RCC 7860 (cell line): ENCODE measurements around the gene LTO1.
A peak's percentile ranks its signal among the peaks of the same experiment; 100 is the strongest.

Source experiments
- DNase-seq: peaks from one replicate; pipeline ENCODE4 v3.0.0-alpha.2; 2015; ENCODE audit warnings: low spot score
- FAIRE-seq: peaks from 2 replicates; lab custom pipeline; 2012; peaks lifted over from hg19 to GRCh38; lab: Jason Lieb, UNC

Gene LTO1

DNA sequence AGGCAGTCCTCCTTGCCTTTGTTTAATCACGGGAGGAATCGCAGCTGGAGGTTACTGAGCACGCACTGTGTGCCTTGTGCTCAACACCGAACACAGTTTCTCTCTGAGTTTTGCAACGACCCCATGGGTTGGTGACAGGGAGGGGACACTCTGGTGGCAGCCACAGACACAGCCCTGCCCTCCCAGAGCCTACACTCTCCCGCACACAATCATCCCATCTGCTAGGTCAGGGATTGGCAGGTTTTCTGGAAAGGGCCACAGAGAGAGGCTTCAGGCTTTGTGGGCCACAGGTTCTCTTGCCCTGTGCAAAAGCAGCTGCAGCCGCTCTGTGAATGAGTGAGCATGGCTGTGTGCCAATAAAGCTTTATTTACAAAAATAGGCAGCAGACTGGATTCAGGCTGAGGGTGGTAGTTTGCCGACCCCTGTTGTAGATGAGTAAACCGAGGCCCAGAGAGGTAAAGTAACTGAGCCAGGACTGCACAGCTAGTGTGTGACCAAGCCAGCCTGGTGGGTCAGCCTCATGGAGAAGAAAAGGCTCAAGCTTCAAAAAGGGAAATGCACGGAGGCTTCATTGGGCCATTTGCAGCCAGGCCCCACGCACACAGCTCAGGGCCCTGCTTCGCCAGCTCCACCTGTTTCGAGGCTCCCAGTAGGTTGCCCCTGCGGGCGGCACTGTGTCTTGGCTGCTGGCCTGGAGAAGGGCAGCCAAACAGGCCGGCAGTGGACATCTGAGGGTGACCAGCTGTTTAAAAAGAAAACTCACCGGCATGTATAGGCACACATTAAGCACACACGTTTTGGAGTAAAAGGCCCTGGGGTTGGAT, 16.3 kb downstream of the LTO1 start:
- DNase-seq (no peak), FAIRE-seq (no peak)

DNA sequence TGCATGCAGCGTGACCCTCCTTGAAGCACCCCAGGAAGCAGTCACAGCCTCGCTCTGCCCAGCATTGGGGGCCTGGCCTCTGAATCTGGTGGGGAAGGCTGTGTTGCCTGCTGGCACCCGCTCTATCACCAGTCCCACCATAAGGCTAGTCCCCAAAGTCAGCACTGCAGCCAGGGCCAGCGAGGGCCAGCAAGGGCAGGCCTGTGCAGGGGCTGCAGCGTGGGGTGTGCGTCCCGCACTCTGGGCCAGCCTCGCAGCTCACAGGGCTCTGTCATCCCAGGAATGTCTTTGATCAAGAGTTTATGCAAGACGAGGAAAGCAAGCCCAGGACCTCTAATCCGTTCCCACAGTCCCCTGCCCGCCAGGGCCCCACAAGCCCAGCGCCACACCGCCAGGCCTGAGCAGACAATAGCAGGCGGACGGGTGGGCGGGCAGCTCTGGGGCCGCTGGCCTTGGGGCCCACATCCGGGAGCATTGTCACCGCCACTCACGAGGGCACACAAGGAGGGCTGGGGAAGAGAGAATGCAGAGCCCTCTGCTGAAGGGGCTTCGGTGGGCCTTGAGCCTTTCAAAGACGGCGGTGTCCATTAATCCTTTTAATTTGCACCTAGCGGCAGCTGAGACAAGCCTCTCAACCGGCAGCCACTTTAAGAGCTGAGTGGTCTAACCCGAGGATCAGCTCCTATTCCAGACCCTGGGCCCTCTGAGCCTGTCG, 17.1 kb downstream of the LTO1 start:
- FAIRE-seq (no peak), DNase-seq (no peak)

GRCh38 chr11:69657456-69657910, 17.7 kb downstream of the LTO1 start:
- DNase-seq (no peak), FAIRE-seq (no peak)

GRCh38 chr11:69656536-69657455, 18.4 kb downstream of the LTO1 start:
- FAIRE-seq (no peak), DNase-seq (no peak)

DNA sequence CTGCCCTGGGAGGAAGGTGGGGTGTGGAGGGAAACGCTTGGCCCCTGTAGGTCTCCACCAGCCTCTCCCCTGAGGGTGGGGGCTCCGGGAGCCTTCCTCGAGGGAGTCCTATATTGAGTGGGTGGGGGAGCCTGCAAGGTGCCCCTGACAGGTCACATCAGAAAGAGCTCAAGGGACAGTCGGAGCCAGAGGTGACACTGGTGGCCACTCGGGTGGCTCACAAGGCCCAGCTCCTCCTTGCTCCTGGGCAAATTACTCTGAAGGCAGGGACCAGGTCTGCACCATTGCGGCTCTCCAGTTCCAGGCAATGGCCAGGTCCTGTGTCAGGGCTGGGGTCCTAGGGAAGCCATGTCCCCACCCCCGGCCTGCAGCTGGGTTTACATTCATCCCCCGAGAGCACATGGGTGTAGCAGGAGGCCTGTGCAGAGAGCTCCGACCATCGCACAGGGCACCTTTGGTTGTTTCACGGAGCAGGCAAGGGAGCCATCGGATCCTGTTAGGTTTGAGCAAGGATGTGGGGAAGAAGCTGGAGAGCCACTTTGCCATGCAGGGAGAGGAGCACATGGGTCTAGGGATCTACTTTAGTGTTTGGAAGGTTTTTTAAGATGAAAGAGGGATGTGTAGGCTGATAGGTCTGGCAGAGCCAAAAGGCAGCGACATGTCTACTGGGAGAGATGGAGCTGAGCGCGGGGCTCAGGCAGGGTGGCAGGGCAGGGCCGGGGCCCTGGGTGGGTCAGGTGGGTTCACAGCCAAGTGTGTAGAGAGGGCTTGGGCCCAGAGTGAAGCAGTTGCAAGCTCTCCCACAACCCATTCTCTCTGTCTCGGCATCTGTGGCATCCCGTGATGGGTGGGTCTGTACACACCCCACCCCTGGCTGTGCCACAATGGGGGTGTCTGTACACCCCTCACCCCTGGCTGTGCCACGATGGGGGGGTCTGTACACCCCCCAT, 19.4 kb downstream of the LTO1 start:
- no peak for FAIRE-seq

GRCh38 chr11:69654660-69655478, 20.3 kb downstream of the LTO1 start:
- DNase-seq (peak; percentile 82), FAIRE-seq (peak; percentile 74)

More for the DNA sequence above, 19.4 kb downstream of the LTO1 start:
- DNase-seq = no peak

GRCh38 chr11:69654001-69654659, 21.0 kb downstream of the LTO1 start:
- DNase-seq = peak; percentile 77
- FAIRE-seq = no peak

DNA sequence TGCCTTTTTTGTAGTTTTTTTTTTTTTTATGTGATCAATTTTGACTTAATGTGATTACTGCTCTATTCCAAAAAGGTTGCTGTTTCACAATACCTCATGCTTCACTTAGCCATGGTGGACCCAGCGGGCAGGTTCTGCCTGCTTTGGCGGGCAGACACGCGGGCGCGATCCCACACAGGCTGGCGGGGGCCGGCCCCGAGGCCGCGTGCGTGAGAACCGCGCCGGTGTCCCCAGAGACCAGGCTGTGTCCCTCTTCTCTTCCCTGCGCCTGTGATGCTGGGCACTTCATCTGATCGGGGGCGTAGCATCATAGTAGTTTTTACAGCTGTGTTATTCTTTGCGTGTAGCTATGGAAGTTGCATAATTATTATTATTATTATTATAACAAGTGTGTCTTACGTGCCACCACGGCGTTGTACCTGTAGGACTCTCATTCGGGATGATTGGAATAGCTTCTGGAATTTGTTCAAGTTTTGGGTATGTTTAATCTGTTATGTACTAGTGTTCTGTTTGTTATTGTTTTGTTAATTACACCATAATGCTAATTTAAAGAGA, 21.7 kb downstream of the LTO1 start:
- FAIRE-seq (no peak), DNase-seq (no peak)

DNA sequence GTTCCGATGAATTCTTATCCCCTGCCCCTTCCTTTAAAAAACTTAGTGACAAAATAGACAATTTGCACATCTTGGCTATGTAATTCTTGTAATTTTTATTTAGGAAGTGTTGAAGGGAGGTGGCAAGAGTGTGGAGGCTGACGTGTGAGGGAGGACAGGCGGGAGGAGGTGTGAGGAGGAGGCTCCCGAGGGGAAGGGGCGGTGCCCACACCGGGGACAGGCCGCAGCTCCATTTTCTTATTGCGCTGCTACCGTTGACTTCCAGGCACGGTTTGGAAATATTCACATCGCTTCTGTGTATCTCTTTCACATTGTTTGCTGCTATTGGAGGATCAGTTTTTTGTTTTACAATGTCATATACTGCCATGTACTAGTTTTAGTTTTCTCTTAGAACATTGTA, 22.2 kb downstream of the LTO1 start:
- FAIRE-seq (no peak), DNase-seq (no peak)

GRCh38 chr11:69651834-69652620, 23.1 kb downstream of the LTO1 start:
- FAIRE-seq (no peak), DNase-seq (no peak)

- DNase-seq (no peak), FAIRE-seq (no peak)
These were observed 24.3 kb downstream of the LTO1 start for GRCh38 chr11:69650832-69651344.

DNA sequence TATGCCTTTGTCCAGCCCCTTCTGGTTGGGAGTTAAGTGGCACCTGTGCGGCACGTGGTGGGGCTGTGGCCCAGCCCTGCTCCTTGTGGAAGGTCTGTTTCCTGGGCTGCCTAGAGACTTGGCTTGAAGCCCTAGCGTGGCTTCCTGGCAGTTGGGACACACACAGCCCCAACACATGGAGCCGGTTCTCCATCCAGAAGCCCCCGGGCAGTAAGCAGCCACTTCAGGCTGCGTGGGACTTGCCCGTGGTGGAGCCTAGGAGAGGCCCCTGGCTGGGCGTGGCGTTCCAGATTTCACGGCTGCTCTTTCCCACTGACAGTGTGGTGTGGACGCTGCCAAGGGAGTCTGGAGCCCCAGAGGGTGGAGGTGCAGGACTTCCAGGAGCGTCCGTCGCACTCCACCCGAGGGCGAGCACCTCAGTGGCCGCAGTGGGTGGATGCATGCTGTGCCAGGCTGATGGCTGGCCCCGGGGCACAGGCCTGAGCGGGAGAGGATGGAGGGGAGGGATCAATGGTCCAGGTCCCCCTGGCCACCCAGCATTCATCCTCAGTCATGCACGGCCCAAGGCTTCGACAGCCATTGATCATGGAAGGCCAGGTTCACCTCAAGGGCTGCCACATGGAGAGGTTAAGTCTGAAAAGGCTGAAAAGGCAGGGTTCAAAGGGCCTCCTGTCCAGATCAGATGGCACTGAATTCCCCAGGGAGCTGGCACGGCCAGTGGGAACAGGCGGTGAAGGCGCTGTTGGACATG, 24.9 kb downstream of the LTO1 start:
- DNase-seq = no peak
- FAIRE-seq = no peak

DNA sequence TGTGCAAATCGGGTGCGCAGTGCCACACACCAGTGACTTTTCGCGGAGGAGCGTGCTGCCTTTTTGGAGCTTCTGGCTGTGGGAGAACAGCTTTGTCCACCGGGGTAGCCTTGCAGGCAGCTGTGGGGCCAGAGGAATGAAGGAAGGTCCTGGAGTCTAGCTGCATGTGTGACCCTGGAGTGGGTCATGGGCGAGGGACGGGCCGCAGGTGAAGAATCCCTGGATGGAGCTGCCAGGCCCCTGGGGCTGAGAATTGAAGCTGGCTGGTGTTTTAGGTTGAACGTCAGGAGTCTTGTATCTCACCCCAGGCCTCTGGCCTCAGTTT, 25.6 kb downstream of the LTO1 start:
- FAIRE-seq (no peak), DNase-seq (no peak)

DNA sequence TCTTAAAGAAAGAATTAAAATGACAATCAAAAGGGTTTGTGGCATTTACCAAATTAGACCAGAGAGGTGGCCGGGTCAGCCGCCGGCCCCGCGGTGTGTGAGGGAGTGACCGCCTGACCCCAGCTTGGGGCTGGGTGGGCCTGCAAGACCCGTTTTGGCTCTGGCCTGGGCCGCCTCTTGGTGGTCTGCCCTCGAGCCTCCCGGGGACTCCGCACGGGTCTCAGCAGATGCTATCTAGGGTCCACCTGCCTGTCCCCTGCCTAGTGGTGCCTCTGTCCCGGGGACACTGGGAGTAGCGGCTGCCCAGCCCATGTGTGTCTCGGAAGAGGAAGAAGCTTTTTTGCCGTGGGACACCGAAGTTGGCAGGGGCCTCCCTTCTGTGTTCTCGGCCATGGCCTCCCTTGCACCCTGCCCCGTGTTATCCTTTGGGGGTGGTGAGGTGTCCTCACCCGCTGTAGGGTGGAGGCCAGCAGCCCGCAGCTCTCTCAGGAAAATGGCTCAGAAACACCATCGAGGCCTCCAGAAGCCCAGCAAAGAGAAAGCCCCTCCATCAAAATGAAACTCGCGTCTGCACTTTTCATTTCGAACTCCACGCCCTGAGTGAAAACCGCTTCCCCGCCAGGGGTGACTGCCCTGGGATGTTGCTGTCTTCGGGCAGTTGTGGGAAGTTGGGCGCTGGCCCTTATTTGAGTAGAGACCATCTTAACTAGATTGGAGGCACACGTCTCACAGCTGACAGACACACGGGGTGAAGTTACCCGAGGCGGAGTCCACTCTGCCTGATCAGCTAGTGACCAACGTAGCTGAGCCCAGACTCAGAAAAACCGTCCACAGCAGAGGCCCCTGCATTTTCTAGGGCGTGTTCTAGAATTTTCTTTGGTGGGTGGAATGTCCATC, 26.2 kb downstream of the LTO1 start:
- FAIRE-seq (no peak), DNase-seq (no peak)

DNA sequence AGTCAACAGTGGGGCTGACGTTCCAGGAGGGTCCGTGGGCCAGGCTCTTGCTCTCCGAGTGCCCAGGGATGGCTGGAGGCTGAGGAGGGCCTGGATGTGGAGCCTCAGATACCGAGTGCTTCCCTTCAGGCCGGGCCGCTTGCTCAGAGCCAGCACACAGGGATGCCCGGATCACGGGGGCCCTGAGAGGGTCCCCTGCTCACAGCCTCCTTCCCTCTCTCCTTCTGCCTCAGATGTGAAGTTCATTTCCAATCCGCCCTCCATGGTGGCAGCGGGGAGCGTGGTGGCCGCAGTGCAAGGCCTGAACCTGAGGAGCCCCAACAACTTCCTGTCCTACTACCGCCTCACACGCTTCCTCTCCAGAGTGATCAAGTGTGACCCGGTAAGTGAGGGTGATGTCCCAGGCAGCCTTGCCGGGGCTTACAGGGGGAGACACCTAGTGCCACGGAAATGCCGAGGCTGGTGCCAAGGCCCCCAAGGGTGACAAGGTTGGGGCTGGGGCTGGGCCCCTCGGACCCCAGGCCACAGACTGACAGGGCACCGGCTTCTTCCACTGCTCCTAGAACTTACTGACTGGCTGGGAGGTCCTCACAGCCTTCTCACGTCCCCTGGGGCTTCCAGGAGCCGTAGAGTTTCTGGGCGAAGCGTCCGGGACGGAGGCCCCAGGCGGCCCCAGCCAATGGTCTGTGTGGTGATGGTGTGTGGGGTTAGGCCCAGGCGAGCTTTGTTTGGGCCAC, 27.2 kb downstream of the LTO1 start:
- DNase-seq (no peak), FAIRE-seq (no peak)
